ENCODE results near the gene CERS4.

- TF ChIP-seq CTCF (IDR thresholded peaks at IDR 0.05): no peak
- no peak for TF ChIP-seq ZFX (IDR thresholded peaks at IDR 0.05; ENCODE audit: borderline replicate concordance)
Measured at GRCh38 chr19:8250596-8250995, 41.4 kb downstream of the CERS4 start.
